GM12878 (cell line): ENCODE measurements around the gene GTF2IRD1. TPM values are rescaled to one million over a fixed set of nuclear protein-coding genes. Genes with fewer than 3 reads are reported as not detected.

Source experiments
- ATAC-seq: fragments of 200-7000 bp; cut with Tn5 transposase; 3 replicates; pipeline ENCODE4 v1.9.1; 2020; ENCODE audit warnings: mild to moderate bottlenecking, moderate library complexity
- BruUV-seq: library from RNA; stranded (reverse); fragments of 400-500 nt; replicated peaks from 2 replicates; lab custom pipeline; 2021; lab: Mats Ljungman, UMichigan
- CTCF ChIA-PET: fragments of 300-600 bp; sonication (Branson Sonifier 250); formaldehyde crosslinking; extraction: SDS; loops from one replicate; lab custom pipeline; 2021; ENCODE audit warnings: inconsistent platforms; lab: Yijun Ruan, JAX
- POLR2A ChIA-PET: fragments of 350-600 bp; formaldehyde crosslinking; extraction: SDS; loops from one replicate; lab custom pipeline; 2021; ENCODE audit warnings: inconsistent platforms; lab: Charles Lee
- RAD21 ChIA-PET: fragments of 300-600 bp; sonication (Branson Sonifier 250); formaldehyde crosslinking; loops from one replicate; lab custom pipeline; 2023; ENCODE audit warnings: antibody characterized with exemption; ENCODE audit not compliant: unreplicated experiment; lab: Charles Lee
- SMC1A ChIA-PET: fragments of 300-600 bp; sonication (Branson Sonifier 250); formaldehyde crosslinking; loops from one replicate; lab custom pipeline; 2023; ENCODE audit not compliant: unreplicated experiment, uncharacterized antibody; lab: Charles Lee
- DNase-seq: peaks from one replicate; pipeline ENCODE4 v3.0.0-alpha.2; 2011; ENCODE audit warnings: low read depth, low spot score
- FAIRE-seq: peaks from 3 replicates; lab custom pipeline; 2011; peaks lifted over from hg19 to GRCh38; lab: Jason Lieb, UNC
- H2AFZ ChIP-seq: 2 replicates; pipeline ENCODE4 v1.6.0; 2011; ENCODE audit warnings: low read depth, low read length, control low read depth; ENCODE audit not compliant: control insufficient read depth
- H3K27ac ChIP-seq: 2 replicates; pipeline ENCODE4 v1.5.1; 2011; ENCODE audit warnings: control low read depth; ENCODE audit not compliant: control insufficient read depth, insufficient read depth
- H3K27me3 ChIP-seq, 2 experiments: replicated peaks in 1 of 2; 2 replicates each; pipeline versions ENCODE4 v1.6.0 to v1.6.1; 2011; ENCODE audit warnings: low read length in 1 of 2; ENCODE audit not compliant: control insufficient read depth in 2 of 2, insufficient read depth in 2 of 2
- H3K36me3 ChIP-seq, 2 experiments: 2 replicates each; pipeline ENCODE4 v1.5.1; 2011; ENCODE audit warnings: low read length in 1 of 2; ENCODE audit not compliant: control insufficient read depth in 2 of 2, insufficient read depth in 2 of 2
- H3K4me1 ChIP-seq: 2 replicates; pipeline ENCODE4 v1.6.1; 2011; ENCODE audit warnings: mild to moderate bottlenecking, low read length, moderate library complexity, mixed read lengths; ENCODE audit not compliant: control insufficient read depth, insufficient read depth
- H3K4me2 ChIP-seq: 2 replicates; pipeline ENCODE4 v1.6.0; 2011; ENCODE audit warnings: control low read depth; ENCODE audit not compliant: control insufficient read depth, insufficient read depth
- H3K4me3 ChIP-seq: fragments of 200-600 bp; sonication (generic); 2 replicates; pipeline ENCODE4 v1.5.1; 2016
- H3K79me2 ChIP-seq: 2 replicates; pipeline ENCODE4 v1.6.0; 2011; ENCODE audit warnings: low read length; ENCODE audit not compliant: control insufficient read depth, insufficient read depth
- H3K9ac ChIP-seq: 2 replicates; pipeline ENCODE4 v1.8.0; 2011; ENCODE audit warnings: low read length, control low read depth, mixed read lengths; ENCODE audit not compliant: control insufficient read depth, insufficient read depth
- H3K9me3 ChIP-seq: replicated peaks from 3 replicates; pipeline ENCODE4 v1.5.1; 2011; ENCODE audit warnings: mild to moderate bottlenecking, low read length; ENCODE audit not compliant: control insufficient read depth, insufficient read depth
- H4K20me1 ChIP-seq: 2 replicates; pipeline ENCODE4 v1.6.0; 2011; ENCODE audit not compliant: control insufficient read depth, insufficient read depth
- EED ChIP-seq: sonication (generic); IDR thresholded peaks from 2 replicates; pipeline ENCODE4 v1.6.1; 2016; ENCODE audit warnings: antibody characterized with exemption, low read depth
- MYB ChIP-seq: fragments of 150-350 bp; IDR thresholded peaks from 2 replicates; pipeline ENCODE4 v1.6.1; 2014; ENCODE audit warnings: mild to moderate bottlenecking, low read depth, low read length, borderline replicate concordance
- SMAD1 ChIP-seq: fragments of 450-650 bp; IDR thresholded peaks from 2 replicates; pipeline ENCODE4 v1.6.1; 2018; ENCODE audit warnings: mild to moderate bottlenecking, low read depth; ENCODE audit not compliant: partially characterized antibody
- SP1 ChIP-seq: IDR thresholded peaks from one replicate; pipeline ENCODE4 v1.6.1; 2011; ENCODE audit warnings: low read depth, low read length
- ZSCAN29 ChIP-seq: fragments of 450-650 bp; IDR thresholded peaks from 2 replicates; pipeline ENCODE4 v1.6.1; 2017; ENCODE audit warnings: mild to moderate bottlenecking, moderate library complexity
- WGBS: methylation state at CpG from one replicate; pipeline ENCODE4 v1.1.6; 2016; ENCODE audit warnings: low lambda C conversion rate; ENCODE audit not compliant: insufficient replicate concordance, insufficient coverage; ENCODE audit errors: missing lambda C conversion rate; 5-methylcytosine and 5-hydroxymethylcytosine counted together
- in situ Hi-C: fragments of 300-500 bp; cut with MboI; formaldehyde crosslinking; loops from 9 replicates; pipeline ENCODE4 v1.14.3; 2018; ENCODE audit warnings: mixed read lengths
- intact Hi-C: fragments of 100-400 bp; cut with micrococcal nuclease; formaldehyde crosslinking; loops from one replicate; pipeline ENCODE4 v1.14.2; 2022; ENCODE audit not compliant: unreplicated experiment
- polyA plus RNA-seq, 11 experiments: library from polyadenylated mRNA; depleted of rRNA in 4 of 11; unstranded in 6 of 11; stranded (reverse) in 5 of 11; fragments of >200 nt; fragmentation: Nextera tagmentation in 4 of 11; fragmentation: Illumina TruSeq in 1 of 11; extraction: Ambion mirVana in 4 of 11; extraction: Trizol in 1 of 11; gene quantifications; 1 replicate in 1 of 11; 2 replicates in 10 of 11; pipeline versions ENCODE4 v1.2.1 to v1.2.3, GENCODE V29; 2011 to 2016; ENCODE audit warnings: inconsistent platforms in 2 of 11, missing spikeins in 2 of 11, low read depth in 1 of 11
- total RNA-seq, 4 experiments: library from RNA; depleted of rRNA in 3 of 4; stranded (reverse); fragments of >200 nt in 3 of 4; fragmentation: Illumina TruSeq in 1 of 4; extraction: Trizol in 1 of 4; gene quantifications; 2 replicates each; pipeline versions ENCODE4 v1.2.1 to v1.2.3, GENCODE V29; 2013 to 2021

Gene GTF2IRD1
- total and polyA plus RNA-seq, 10 of the 15 experiments (the other 5 are each of a cell fraction or from before 2014, with no cell fraction given), result 0.48 to 3.0 (median 1.3) TPM

DNA sequence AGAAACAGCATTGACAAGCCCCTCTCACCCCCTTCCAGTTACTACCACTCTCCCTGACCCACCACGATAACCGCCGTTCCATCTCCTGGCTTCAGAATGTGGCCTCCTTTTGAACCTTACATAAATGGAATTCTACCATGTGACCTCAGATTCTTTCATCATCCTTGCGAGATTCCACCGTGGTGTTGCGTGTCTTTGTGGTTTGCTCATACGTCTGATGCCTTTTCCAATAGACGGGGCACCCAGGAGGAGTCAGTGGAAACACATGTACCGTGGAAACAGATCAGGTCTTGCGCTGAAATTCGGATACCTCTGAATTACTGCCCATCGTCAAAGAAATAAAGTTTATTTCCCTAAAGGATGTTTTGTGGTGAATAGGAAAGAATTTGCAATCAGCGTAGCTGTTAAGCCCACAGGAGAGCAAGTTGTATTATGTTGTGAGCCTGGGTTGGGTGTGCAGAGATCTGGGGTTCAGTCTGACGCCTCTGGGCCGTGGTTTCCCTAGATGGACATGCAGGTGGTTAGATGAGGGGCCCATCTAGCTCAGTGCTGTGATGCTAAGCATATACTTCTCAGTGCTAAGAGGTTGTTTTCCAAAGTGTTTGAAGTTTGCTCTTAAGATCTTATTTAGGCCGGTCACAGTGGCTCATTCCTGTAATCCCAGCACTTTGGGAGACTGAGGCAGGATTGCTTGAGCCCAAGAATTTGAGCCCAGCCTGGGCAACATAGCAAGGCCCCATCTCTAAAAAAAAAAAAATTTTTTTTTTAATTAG, 29.1 kb downstream of the GTF2IRD1 start:
- H3K9ac ChIP-seq, result no peak overlapping the region
- H3K36me3 ChIP-seq, result no peaks in the 10 kb centered on the region
- no peak for TF ChIP-seq ZSCAN29
- TF ChIP-seq EED, result no peak
- TF ChIP-seq MYB, result no peak
- no peak for TF ChIP-seq SP1
- TF ChIP-seq SMAD1, result no peak
- no peaks in the 10 kb centered on the region for H3K79me2 ChIP-seq
- H3K9me3 ChIP-seq, result no peaks in the 10 kb centered on the region
- FAIRE-seq (no peak), DNase-seq (no peak), ATAC-seq (no peak)
- no peak overlapping the region for H3K27ac ChIP-seq
- peaks cover 0 to 3% of the 10 kb centered on the region in 2 experiments; a peak in 3 of 4 replicates for H3K27me3 ChIP-seq
- POLR2A ChIA-PET, result interaction anchor here (0.6 kb wide), 1 partner anchor 28 kb away, joined by 3 read pairs; no protein-coding TSS in a partner anchor
- H3K4me2 ChIP-seq, result no peak overlapping the region
- no peak overlapping the region for H3K4me3 ChIP-seq
- H2AFZ ChIP-seq, result no peak overlapping the region
- intact Hi-C loops (no loop called here), in situ Hi-C loops (no loop called here)
- SMC1A ChIA-PET, result interaction anchor here (0.6 kb wide), 1 partner anchor 32 kb away, joined by 3 read pairs; no protein-coding TSS in a partner anchor
- WGBS, result 58% methylated on average over 16 of the region's 16 CpGs
- CTCF ChIA-PET, result interaction anchor here (0.6 kb wide), 1 partner anchor 334 kb away, joined by 5 read pairs; no protein-coding TSS in a partner anchor
- no peaks in the 10 kb centered on the region for H3K4me1 ChIP-seq
- RAD21 ChIA-PET, result interaction anchor here (0.8 kb wide), 1 partner anchor 179 kb away, joined by 3 read pairs; no protein-coding TSS in a partner anchor
- H4K20me1 ChIP-seq, result no peaks in the 10 kb centered on the region
- BruUV-seq, result no TSS peak
